Ovary (tissue), 9 donors: Measurements from ENCODE around the gene VSX2. TPM values are rescaled to one million over a fixed set of nuclear protein-coding genes. Genes with fewer than 3 reads are reported as not detected.

Experiments used
- DNase-seq, 5 donors: peaks; one replicate each; pipeline ENCODE4 v3.0.0-alpha.2; 2019 to 2020
- H3K27ac ChIP-seq, 2 donors: fragments of 200-600 bp; one replicate each; pipeline versions ENCODE4 v1.5.1 to v1.8.0; 2019 to 2022
- H3K27me3 ChIP-seq: fragments of 200-600 bp; one replicate; pipeline ENCODE4 v1.8.0; 2022
- H3K36me3 ChIP-seq: fragments of 200-600 bp; sonication (generic); one replicate; pipeline ENCODE4 v1.5.1; 2019
- H3K4me1 ChIP-seq: one replicate; pipeline ENCODE4 v1.8.1; 2013; ENCODE audit warnings: mild to moderate bottlenecking, moderate library complexity; ENCODE audit not compliant: insufficient read depth
- H3K4me3 ChIP-seq: fragments of 200-600 bp; sonication (generic); one replicate; pipeline ENCODE4 v1.5.1; 2017
- H3K9me3 ChIP-seq, 2 donors: fragments of 200-600 bp in 1 of 2; sonication (generic) in 1 of 2; one replicate each; pipeline versions ENCODE4 v1.5.1 to v1.8.1; 2013 to 2019; ENCODE audit warnings: mild to moderate bottlenecking in 1 of 2, moderate library complexity in 1 of 2
- EP300 ChIP-seq: sonication (generic); formaldehyde crosslinking; IDR thresholded peaks from one replicate; pipeline ENCODE4 v1.6.1; 2017; ENCODE audit warnings: antibody characterized with exemption
- POLR2A ChIP-seq: fragments of 450-650 bp; IDR thresholded peaks from one replicate; pipeline ENCODE4 v1.6.1; 2017; ENCODE audit warnings: antibody characterized with exemption, mild to moderate bottlenecking, moderate library complexity
- WGBS, 3 donors: extraction: QIAGEN DNeasy Blood & Tissue Kit in 1 of 3; methylation state at CpG; one replicate each; pipeline versions ENCODE4 v1.1.5 to v1.1.7; 2013 to 2017; 5-methylcytosine and 5-hydroxymethylcytosine counted together
- intact Hi-C, 4 donors: fragments of 100-400 bp; cut with DNase I; formaldehyde crosslinking; loops; one replicate each; pipeline versions ENCODE4 v1.11.0 to v1.15.1; 2022 to 2023
- polyA plus RNA-seq, 2 donors: library from polyadenylated mRNA; stranded (reverse); fragments of 200-250 nt in 1 of 2; fragments of 350-450 nt in 1 of 2; fragmentation: Illumina TruSeq in 1 of 2; extraction: RNeasy Lipid Tissue Mini Kit (QIAGEN cat#74804) in 1 of 2; gene quantifications; one replicate each; pipeline ENCODE4 v1.2.3, GENCODE V29; 2013 to 2014
- total RNA-seq, 7 donors: library from RNA; depleted of rRNA in 2 of 7; stranded (reverse); fragments of >200 nt in 2 of 7; fragmentation: NEBNext Ultra II Directional in 3 of 7; extraction: Animal tissue kit (Norgen Biotek cat#: 25700) in 3 of 7; gene quantifications; one replicate each; pipeline versions ENCODE4 v1.1.0 to v1.2.4, GENCODE V29; 2016 to 2023
- TF ChIP-seq, protein P1 (sequence below), 3 donors: fragments of 450-650 bp in 2 of 3; fragments of 200-600 bp in 1 of 3; IDR thresholded peaks; one replicate each; pipeline versions ENCODE4 v1.5.1 to v1.8.0; 2016 to 2022; ENCODE audit warnings: antibody characterized with exemption in 3 of 3, mild to moderate bottlenecking in 1 of 3
- donor health status: DM: no; HTN: no; CAD: no; lungs with moderate emphysema.
- donor health status: DM: no; HTN: no; CAD: no.
- donor health status: Bipolar disorder and iron deficiency.
- donor health status: DM: yes; HTN: yes; CAD: no.
- donor health status: DM: no; HTN: no; CAD: no.
- donor health status: DM: yes; HTN: yes; CAD: no.

Gene VSX2
- total and polyA plus RNA-seq, 9 donors: not detected

DNA sequence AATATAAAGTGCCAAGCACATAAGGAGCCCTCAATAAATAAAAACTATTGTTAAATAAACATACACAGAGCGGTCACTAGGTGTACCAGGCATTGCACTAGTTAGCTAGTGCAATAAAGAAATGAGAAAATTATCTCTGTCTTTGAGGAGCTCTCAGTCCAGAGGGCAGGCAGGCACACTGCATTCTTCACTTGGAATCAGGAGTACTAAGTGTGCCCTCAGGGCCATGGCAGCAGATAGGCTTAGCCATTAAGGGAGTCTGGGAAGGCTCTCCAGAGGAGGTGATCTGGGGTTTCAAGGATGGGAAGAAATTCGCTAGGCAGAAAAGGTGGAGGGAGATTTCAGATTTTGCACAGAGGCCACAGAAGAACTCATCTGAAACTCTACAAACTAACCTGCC lies 54.4 kb downstream of the VSX2 start:
- Histone ChIP-seq H3K36me3 (no peaks in the 10 kb centered on the region), H3K4me3 (no peak overlapping the region), H3K9me3 (no peaks in the 10 kb centered on the region), H3K27ac (no peak overlapping the region), H3K27me3 (no peaks in the 10 kb centered on the region), H3K4me1 (no peaks in the 10 kb centered on the region)
- 74 to 98% (median 97%) methylated on average over 2 of the region's 2 CpGs for WGBS, 3 donors
- intact Hi-C loops: no loop called here
- no peak for DNase-seq
- TF ChIP-seq POLR2A: no peak
- no peak for TF ChIP-seq EP300
- TF ChIP-seq, protein P1, sequence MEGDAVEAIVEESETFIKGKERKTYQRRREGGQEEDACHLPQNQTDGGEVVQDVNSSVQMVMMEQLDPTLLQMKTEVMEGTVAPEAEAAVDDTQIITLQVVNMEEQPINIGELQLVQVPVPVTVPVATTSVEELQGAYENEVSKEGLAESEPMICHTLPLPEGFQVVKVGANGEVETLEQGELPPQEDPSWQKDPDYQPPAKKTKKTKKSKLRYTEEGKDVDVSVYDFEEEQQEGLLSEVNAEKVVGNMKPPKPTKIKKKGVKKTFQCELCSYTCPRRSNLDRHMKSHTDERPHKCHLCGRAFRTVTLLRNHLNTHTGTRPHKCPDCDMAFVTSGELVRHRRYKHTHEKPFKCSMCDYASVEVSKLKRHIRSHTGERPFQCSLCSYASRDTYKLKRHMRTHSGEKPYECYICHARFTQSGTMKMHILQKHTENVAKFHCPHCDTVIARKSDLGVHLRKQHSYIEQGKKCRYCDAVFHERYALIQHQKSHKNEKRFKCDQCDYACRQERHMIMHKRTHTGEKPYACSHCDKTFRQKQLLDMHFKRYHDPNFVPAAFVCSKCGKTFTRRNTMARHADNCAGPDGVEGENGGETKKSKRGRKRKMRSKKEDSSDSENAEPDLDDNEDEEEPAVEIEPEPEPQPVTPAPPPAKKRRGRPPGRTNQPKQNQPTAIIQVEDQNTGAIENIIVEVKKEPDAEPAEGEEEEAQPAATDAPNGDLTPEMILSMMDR (IDR thresholded peaks at IDR 0.05): no peak

DNA sequence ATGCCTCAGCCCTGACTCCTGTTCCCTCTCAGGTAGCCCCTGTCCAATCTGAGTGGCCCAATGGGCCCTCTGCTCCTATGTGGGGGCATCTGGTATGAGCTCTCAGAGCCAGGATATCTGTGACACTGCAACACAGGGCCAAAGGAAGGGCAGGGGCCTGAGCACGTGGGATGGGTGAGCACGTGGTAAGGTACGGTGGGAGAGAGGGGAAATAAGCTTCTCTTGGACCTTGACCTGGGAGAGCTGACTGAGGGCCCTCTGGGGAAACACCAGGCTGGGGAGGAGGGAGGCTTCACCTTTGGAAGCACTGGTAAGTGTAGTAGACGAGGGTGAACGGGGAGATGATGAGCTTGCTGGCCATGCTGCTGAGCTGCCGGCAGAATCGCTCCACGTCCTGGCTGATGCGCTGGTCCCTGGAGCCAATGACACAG lies 56.8 kb downstream of the VSX2 start:
- intact Hi-C loops: no loop called here
- Histone ChIP-seq H3K4me1 (no peaks in the 10 kb centered on the region), H3K36me3 (no peaks in the 10 kb centered on the region), H3K9me3 (no peaks in the 10 kb centered on the region), H3K27ac (no peak overlapping the region), H3K4me3 (no peak overlapping the region), H3K27me3 (no peaks in the 10 kb centered on the region)
- 79 to 88% (median 79%) methylated on average over 9 of the region's 9 CpGs for WGBS, 3 donors
- TF ChIP-seq, protein P1 (IDR thresholded peaks at IDR 0.05): no peak
- no peak for TF ChIP-seq EP300
- no peak for DNase-seq

DNA sequence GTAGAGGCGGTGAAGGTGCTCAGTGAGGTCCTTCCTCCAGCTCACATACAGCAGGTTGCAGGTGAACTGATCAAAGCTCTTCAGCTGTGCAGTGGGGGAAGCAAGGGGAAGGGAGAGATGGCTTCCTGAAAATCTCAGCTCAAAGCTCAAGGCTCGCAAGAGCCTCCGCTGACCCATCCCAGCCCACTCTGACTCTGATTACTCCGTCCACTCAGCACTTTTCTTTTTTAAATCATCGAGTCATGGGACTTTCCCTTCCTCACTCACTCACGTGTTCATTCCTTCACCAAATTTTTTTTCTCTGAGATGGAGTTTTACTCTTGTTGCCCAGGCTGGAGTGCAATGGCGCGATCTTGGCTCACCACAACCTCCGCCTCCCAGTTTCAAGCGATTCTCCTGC lies 58.7 kb downstream of the VSX2 start:
- TF ChIP-seq POLR2A (no peak), EP300 (no peak)
- TF ChIP-seq, protein P1 (IDR thresholded peaks at IDR 0.05): no peak
- 91 to 92% (median 91%) methylated on average over 10 of the region's 10 CpGs for WGBS, 3 donors
- H3K36me3 ChIP-seq: no peaks in the 10 kb centered on the region
- DNase-seq: no peak
- H3K27me3 ChIP-seq: no peaks in the 10 kb centered on the region
- H3K27ac ChIP-seq: no peak overlapping the region
- peaks cover 3% of the 10 kb centered on the region for H3K4me1 ChIP-seq
- H3K9me3 ChIP-seq: no peaks in the 10 kb centered on the region
- no peak overlapping the region for H3K4me3 ChIP-seq
- intact Hi-C loops: no loop called here

DNA sequence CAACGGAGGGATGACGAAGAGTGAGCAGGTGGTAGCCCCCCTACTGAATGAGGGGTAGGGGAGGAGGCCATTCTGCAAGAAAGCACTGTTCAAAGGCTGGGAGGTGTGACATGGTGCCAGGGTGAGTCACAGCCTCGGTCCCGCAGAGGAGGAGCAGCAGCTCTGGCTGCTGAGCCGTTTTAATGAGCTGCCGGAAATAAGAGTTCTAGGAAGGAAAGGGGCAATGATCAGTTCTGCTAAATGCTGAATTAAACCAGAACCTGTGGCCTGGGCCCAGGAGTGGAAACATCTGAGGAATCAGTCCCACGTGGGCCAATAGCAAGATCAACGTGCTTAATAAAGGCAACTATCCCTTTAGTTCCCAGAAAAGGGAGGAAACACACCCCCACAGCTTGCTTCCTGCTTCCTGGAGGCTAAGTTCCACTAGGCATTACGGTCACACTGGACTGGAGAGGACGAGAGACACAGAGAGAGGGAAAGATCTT lies 59.9 kb downstream of the VSX2 start:
- no peaks in the 10 kb centered on the region for H3K36me3 ChIP-seq
- intact Hi-C loops: no loop called here

More for the DNA sequence above, 59.9 kb downstream of the VSX2 start:
- TF ChIP-seq EP300 (no peak), POLR2A (no peak)
- TF ChIP-seq, protein P1 (IDR thresholded peaks at IDR 0.05): no peak
- Histone ChIP-seq H3K9me3 (no peaks in the 10 kb centered on the region), H3K4me3 (no peak overlapping the region), H3K27ac (no peak overlapping the region), H3K27me3 (no peaks in the 10 kb centered on the region), H3K4me1 (peaks cover 3% of the 10 kb centered on the region)
- WGBS, 3 donors: 51 to 63% (median 62%) methylated on average over 10 of the region's 10 CpGs
- peak in 1 of 5 donors; percentile 23 for DNase-seq
